Inflammatory macrophage (primary cell): ENCODE measurements around the gene HJURP.

Source experiments
- DNase-seq, 2 donors: peaks; one replicate each; pipeline ENCODE4 v3.0.0-alpha.2; 2020 to 2022

The HJURP gene

GRCh38 chr2:233847248-233847898, 7.0 kb downstream of the HJURP start:
- no peak for DNase-seq

GRCh38 chr2:233846387-233847247, 7.7 kb downstream of the HJURP start:
- DNase-seq = peak in 1 of 2 donors; percentile 24

- DNase-seq = peak; percentile 28 to 32
Observed at GRCh38 chr2:233845301-233846060, 8.9 kb downstream of the HJURP start.

- DNase-seq = no peak
Observed at GRCh38 chr2:233844836-233845235, 9.5 kb downstream of the HJURP start.

GRCh38 chr2:233844064-233844807, 10.1 kb downstream of the HJURP start:
- DNase-seq = no peak

GRCh38 chr2:233841183-233841582, 13.2 kb downstream of the HJURP start:
- no peak for DNase-seq

- DNase-seq = no peak
Observed at GRCh38 chr2:233840520-233840919, 13.8 kb downstream of the HJURP start.

GRCh38 chr2:233839447-233839820, 14.9 kb downstream of the HJURP start:
- DNase-seq = no peak

GRCh38 chr2:233838726-233839446, 15.4 kb downstream of the HJURP start:
- DNase-seq = no peak

- DNase-seq = no peak
Observed at GRCh38 chr2:233838251-233838650, 16.1 kb downstream of the HJURP start.

- no peak for DNase-seq
Observed at GRCh38 chr2:233837694-233838229, 16.6 kb downstream of the HJURP start.

- DNase-seq = no peak
Observed at GRCh38 chr2:233836359-233836758, 18.0 kb downstream of the HJURP start.

GRCh38 chr2:233835230-233836186, 18.8 kb downstream of the HJURP start:
- DNase-seq = no peak

GRCh38 chr2:233833345-233833744, 21.0 kb downstream of the HJURP start:
- DNase-seq = no peak

- DNase-seq = no peak
Observed at GRCh38 chr2:233832869-233833311, 21.4 kb downstream of the HJURP start.

GRCh38 chr2:233832414-233832813, 21.9 kb downstream of the HJURP start:
- no peak for DNase-seq

GRCh38 chr2:233831861-233832260, 22.5 kb downstream of the HJURP start:
- DNase-seq = no peak

- DNase-seq = no peak
Observed at GRCh38 chr2:233831011-233831721, 23.2 kb downstream of the HJURP start.

GRCh38 chr2:233830111-233830802, 24.1 kb downstream of the HJURP start:
- DNase-seq = no peak
